B cell (primary cell): ENCODE results near the gene TUBGCP2. TPM values are rescaled to one million over a fixed set of nuclear protein-coding genes. Genes with fewer than 3 reads are reported as not detected.

Experiments
- ATAC-seq: fragments of 200-7000 bp; cut with Tn5 transposase; one replicate; pipeline ENCODE4 v1.10.0; 2021; ENCODE audit warnings: low read depth, mild to moderate bottlenecking, moderate number of reproducible peaks, moderate library complexity
- CTCF ChIA-PET: fragments of 350-600 bp; sonication (Branson Sonifier 250); formaldehyde crosslinking; loops from one replicate; lab custom pipeline; 2021; ENCODE audit warnings: antibody characterized with exemption, inconsistent platforms; lab: Charles Lee
- POLR2A ChIA-PET: fragments of 350-600 bp; sonication (Branson Sonifier 250); formaldehyde crosslinking; loops from one replicate; lab custom pipeline; 2021; ENCODE audit warnings: antibody characterized with exemption; lab: Charles Lee
- DNase-seq: peaks from one replicate; pipeline ENCODE4 v3.0.0; 2013
- H2AFZ ChIP-seq: 2 replicates; pipeline ENCODE4 v1.6.1; 2012; ENCODE audit warnings: mild to moderate bottlenecking, low read depth, low read length; ENCODE audit not compliant: insufficient read depth, poor library complexity, severe bottlenecking
- H3K27ac ChIP-seq, 2 donors: 1 replicate in 1 of 2; 2 replicates in 1 of 2; pipeline ENCODE4 v1.5.1; 2012 to 2013; ENCODE audit warnings: low read length in 2 of 2, mild to moderate bottlenecking in 2 of 2, moderate library complexity in 1 of 2
- H3K27me3 ChIP-seq, 4 experiments: fragments of 200-600 bp in 1 of 4; sonication (generic) in 1 of 4; replicated peaks in 1 of 4; 1 replicate in 2 of 4; 2 replicates in 2 of 4; pipeline versions ENCODE4 v1.6.1 to v1.7.0; 2013 to 2016; ENCODE audit warnings: low read length in 3 of 4, mild to moderate bottlenecking in 2 of 4, mixed read lengths in 1 of 4, moderate library complexity in 1 of 4; ENCODE audit not compliant: insufficient read depth in 4 of 4, control insufficient read depth in 3 of 4; ENCODE audit errors: control extremely low read depth in 1 of 4
- H3K36me3 ChIP-seq, 2 experiments: replicated peaks in 1 of 2; 1 replicate in 1 of 2; 2 replicates in 1 of 2; pipeline versions ENCODE4 v1.6.1 to v1.7.1; 2013; ENCODE audit warnings: low read length in 1 of 2; ENCODE audit not compliant: insufficient read depth in 2 of 2, control insufficient read depth in 1 of 2; ENCODE audit errors: control extremely low read depth in 1 of 2, extremely low read depth in 1 of 2
- H3K4me1 ChIP-seq, 2 donors: fragments of 200-600 bp in 1 of 2; sonication (generic) in 1 of 2; 1 replicate in 1 of 2; 2 replicates in 1 of 2; pipeline versions ENCODE4 v1.5.1 to v1.6.1; 2013 to 2017; ENCODE audit warnings: low read length in 2 of 2; ENCODE audit not compliant: control insufficient read depth in 2 of 2, insufficient read depth in 2 of 2
- H3K4me2 ChIP-seq: replicated peaks from 2 replicates; pipeline ENCODE3; 2012; ENCODE audit warnings: mild to moderate bottlenecking, low read depth, low read length; ENCODE audit not compliant: poor library complexity, severe bottlenecking
- H3K4me3 ChIP-seq, 5 experiments: fragments of 200-600 bp in 1 of 5; sonication (generic) in 1 of 5; 1 replicate in 3 of 5; 2 replicates in 2 of 5; pipeline versions ENCODE4 v1.5.1 to v1.7.0; 2011 to 2016; ENCODE audit warnings: low read length in 4 of 5, mild to moderate bottlenecking in 4 of 5, low read depth in 2 of 5, control low read depth in 1 of 5, moderate library complexity in 1 of 5; ENCODE audit not compliant: insufficient read depth in 1 of 5; ENCODE audit errors: control extremely low read depth in 1 of 5, extremely low read depth in 1 of 5
- H3K79me2 ChIP-seq: fragments of 200-600 bp; sonication (generic); one replicate; pipeline ENCODE4 v1.6.0; 2016; ENCODE audit warnings: low read length; ENCODE audit not compliant: control insufficient read depth, insufficient read depth
- H3K9ac ChIP-seq: fragments of 200-600 bp; sonication (generic); 2 replicates; pipeline ENCODE4 v1.6.1; 2017; ENCODE audit warnings: mild to moderate bottlenecking, low read length, moderate library complexity
- H3K9me3 ChIP-seq, 3 donors: one replicate each; pipeline versions ENCODE4 v1.6.1 to v1.7.1; 2013; ENCODE audit warnings: low read length in 2 of 3; ENCODE audit not compliant: control insufficient read depth in 2 of 3, insufficient read depth in 1 of 3; ENCODE audit errors: control extremely low read depth in 1 of 3
- H4K20me1 ChIP-seq: 2 replicates; pipeline ENCODE4 v1.6.0; 2012; ENCODE audit warnings: mild to moderate bottlenecking, low read length; ENCODE audit not compliant: insufficient read depth, control insufficient read depth, poor library complexity, severe bottlenecking
- H3K27ac Mint-ChIP-seq: one replicate; pipeline ENCODE4 v1.8.0; 2021; ENCODE audit warnings: mixed read lengths
- H3K27me3 Mint-ChIP-seq: one replicate; pipeline ENCODE4 v1.8.0; 2021; ENCODE audit warnings: mixed read lengths
- H3K4me1 Mint-ChIP-seq: one replicate; pipeline ENCODE4 v1.8.0; 2021; ENCODE audit warnings: mixed read lengths
- H3K4me3 Mint-ChIP-seq: one replicate; pipeline ENCODE4 v1.8.0; 2021; ENCODE audit warnings: mixed read lengths
- H3K9me3 Mint-ChIP-seq: one replicate; pipeline ENCODE4 v1.8.0; 2022; ENCODE audit warnings: mixed read lengths; ENCODE audit not compliant: insufficient read depth
- EZH2 ChIP-seq: IDR thresholded peaks from 2 replicates; pipeline ENCODE4 v1.6.1; 2012; ENCODE audit warnings: borderline replicate concordance, low read depth, mild to moderate bottlenecking, moderate library complexity, low read length; ENCODE audit not compliant: insufficient read depth, poor library complexity, severe bottlenecking
- WGBS: methylation state at CpG from one replicate; pipeline ENCODE4 v1.1.5; 2013; ENCODE audit warnings: missing lambda C conversion rate; ENCODE audit not compliant: insufficient coverage; 5-methylcytosine and 5-hydroxymethylcytosine counted together
- intact Hi-C: fragments of 100-400 bp; cut with micrococcal nuclease; formaldehyde crosslinking; loops from one replicate; pipeline ENCODE4 v1.10.0; 2022
- polyA plus RNA-seq: library from polyadenylated mRNA; depleted of rRNA; stranded (reverse); fragments of >200 nt; gene quantifications from 2 replicates; pipeline ENCODE4 v1.2.3, GENCODE V29; 2012
- total RNA-seq, 2 donors: library from RNA; stranded (reverse); fragments of 120-200 nt in 1 of 2; gene quantifications; 1 replicate in 1 of 2; 2 replicates in 1 of 2; pipeline versions ENCODE4 v1.2.3 to v1.2.4, GENCODE V29; 2013 to 2022
- TF ChIP-seq, protein P1 (sequence below): fragments of 200-600 bp; IDR thresholded peaks from one replicate; pipeline ENCODE4 v1.8.0; 2022; ENCODE audit warnings: antibody characterized with exemption, mild to moderate bottlenecking

Gene TUBGCP2
- total and polyA plus RNA-seq, 2 donors (not counting 1 experiment from before 2014, with no cell fraction given): 50.3 to 90.3 TPM

DNA sequence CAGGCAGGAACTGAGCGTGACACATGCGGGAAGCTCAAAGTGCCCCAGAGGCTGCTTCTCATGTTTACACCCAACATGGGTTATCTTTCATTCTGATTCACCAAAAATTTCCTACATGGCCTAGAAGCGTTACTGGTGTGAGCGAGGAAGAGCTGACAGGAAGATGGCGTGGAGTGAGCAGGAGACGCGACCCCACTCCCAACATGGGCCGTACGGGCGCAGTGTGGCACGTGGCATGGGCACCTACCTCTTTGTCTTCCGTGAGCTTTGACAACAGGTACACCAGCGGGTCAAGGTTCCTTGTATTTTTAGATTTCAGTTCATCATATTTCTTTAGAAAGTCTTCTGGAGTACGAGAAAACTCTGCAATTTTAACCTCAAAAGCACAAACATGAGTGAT is 8.9 kb downstream of the TUBGCP2 start:
- Mint-ChIP-seq H3K27me3 (no peaks in the 10 kb centered on the region), H3K27ac (no peak overlapping the region), H3K4me3 (no peak overlapping the region), H3K9me3 (no peaks in the 10 kb centered on the region), H3K4me1 (peaks cover 6% of the 10 kb centered on the region)
- Histone ChIP-seq H3K4me2 (no peak overlapping the region), H4K20me1 (peaks cover 33% of the 10 kb centered on the region), H3K9me3 (no peaks in the 10 kb centered on the region), H2AFZ (no peak overlapping the region), H3K36me3 (peaks cover 0 to 72% of the 10 kb centered on the region in 2 experiments), H3K4me3 (no peak overlapping the region), H3K79me2 (peaks cover 28% of the 10 kb centered on the region), H3K4me1 (no peaks in the 10 kb centered on the region), H3K27me3 (no peaks in the 10 kb centered on the region), H3K27ac (no peak overlapping the region), H3K9ac (no peak overlapping the region)
- CTCF ChIA-PET: interaction anchor here (0.8 to 1.5 kb wide), 2 partner anchors 25 to 30 kb away, joined by 3 to 5 read pairs; no protein-coding TSS in a partner anchor
- WGBS: 93% methylated on average over 11 of the region's 14 CpGs
- TF ChIP-seq, protein P1, sequence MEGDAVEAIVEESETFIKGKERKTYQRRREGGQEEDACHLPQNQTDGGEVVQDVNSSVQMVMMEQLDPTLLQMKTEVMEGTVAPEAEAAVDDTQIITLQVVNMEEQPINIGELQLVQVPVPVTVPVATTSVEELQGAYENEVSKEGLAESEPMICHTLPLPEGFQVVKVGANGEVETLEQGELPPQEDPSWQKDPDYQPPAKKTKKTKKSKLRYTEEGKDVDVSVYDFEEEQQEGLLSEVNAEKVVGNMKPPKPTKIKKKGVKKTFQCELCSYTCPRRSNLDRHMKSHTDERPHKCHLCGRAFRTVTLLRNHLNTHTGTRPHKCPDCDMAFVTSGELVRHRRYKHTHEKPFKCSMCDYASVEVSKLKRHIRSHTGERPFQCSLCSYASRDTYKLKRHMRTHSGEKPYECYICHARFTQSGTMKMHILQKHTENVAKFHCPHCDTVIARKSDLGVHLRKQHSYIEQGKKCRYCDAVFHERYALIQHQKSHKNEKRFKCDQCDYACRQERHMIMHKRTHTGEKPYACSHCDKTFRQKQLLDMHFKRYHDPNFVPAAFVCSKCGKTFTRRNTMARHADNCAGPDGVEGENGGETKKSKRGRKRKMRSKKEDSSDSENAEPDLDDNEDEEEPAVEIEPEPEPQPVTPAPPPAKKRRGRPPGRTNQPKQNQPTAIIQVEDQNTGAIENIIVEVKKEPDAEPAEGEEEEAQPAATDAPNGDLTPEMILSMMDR: no peak
- TF ChIP-seq EZH2: no peak
- ATAC-seq (no peak), DNase-seq (no peak)
- intact Hi-C loops: no loop called here
- POLR2A ChIA-PET: no interaction called here

DNA sequence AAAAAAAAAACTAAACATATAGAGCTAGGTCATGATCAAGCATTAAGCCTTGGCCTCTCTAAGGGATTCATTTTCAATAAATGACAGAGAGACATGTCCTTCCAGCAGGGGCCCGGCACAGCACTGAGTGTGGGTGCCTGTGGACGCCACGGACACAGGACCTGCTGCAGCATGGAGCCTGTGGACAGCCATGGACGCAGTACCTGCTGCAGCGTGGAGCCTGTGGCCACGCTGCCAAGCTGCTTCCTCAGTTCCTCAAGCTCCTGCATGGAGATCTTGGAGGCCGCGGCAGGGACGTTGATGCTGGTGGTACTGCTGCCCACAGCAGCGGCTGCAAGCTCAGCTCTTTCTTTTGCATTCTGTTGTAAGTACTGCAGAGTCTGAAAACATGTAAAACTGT is 9.4 kb downstream of the TUBGCP2 start:
- no peak overlapping the region for H3K27ac ChIP-seq
- POLR2A ChIA-PET: no interaction called here
- intact Hi-C loops: no loop called here
- peaks cover 33% of the 10 kb centered on the region for H4K20me1 ChIP-seq
- H3K4me2 ChIP-seq: no peak overlapping the region
- H3K36me3 ChIP-seq: peaks cover 0 to 77% of the 10 kb centered on the region in 2 experiments
- H3K4me1 ChIP-seq: no peaks in the 10 kb centered on the region
- 99% methylated on average over 10 of the region's 10 CpGs for WGBS
- H3K9ac ChIP-seq: no peak overlapping the region
- no peak overlapping the region for H3K4me3 ChIP-seq
- H2AFZ ChIP-seq: no peak overlapping the region
- peaks cover 23% of the 10 kb centered on the region for H3K79me2 ChIP-seq
- H3K27me3 ChIP-seq: no peaks in the 10 kb centered on the region
- Mint-ChIP-seq H3K4me3 (no peak overlapping the region), H3K4me1 (peaks cover 4% of the 10 kb centered on the region), H3K27ac (no peak overlapping the region), H3K27me3 (no peaks in the 10 kb centered on the region), H3K9me3 (no peaks in the 10 kb centered on the region)
- CTCF ChIA-PET: interaction anchor here (0.8 to 1.5 kb wide), 2 partner anchors 24 to 30 kb away, joined by 3 to 5 read pairs; no protein-coding TSS in a partner anchor
- DNase-seq (no peak), ATAC-seq (no peak)
- no peaks in the 10 kb centered on the region for H3K9me3 ChIP-seq
- no peak for TF ChIP-seq EZH2
- TF ChIP-seq, protein P1: no peak
